Measurements from ENCODE around the gene HNRNPD.
"Not testable (repeated sequence)": the region's sequence is repeated elsewhere in the genome, so short reads cannot be mapped to it uniquely, and the experiment has no call there.

Gene HNRNPD

DNA sequence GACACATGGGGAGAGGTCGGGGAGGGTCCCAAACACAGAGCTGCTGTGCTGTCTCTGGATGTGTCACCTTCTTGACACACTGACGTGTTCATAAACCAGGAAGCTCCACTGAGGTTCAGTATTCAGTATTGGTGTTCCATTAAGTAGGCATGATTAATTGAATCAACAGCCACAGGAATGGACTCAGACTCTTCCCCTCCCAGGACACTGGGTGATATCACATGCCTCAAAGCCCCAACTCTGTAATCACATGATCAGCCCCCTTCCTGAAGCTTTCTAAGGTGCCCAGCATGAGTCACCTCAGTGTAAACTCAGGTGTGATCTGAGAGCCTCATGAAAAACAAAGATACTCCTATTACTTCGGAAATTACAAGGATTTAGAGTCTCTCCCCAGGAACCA, 21.1 kb upstream of the HNRNPD start (continued):
- TF ChIP-seq, protein P1, sequence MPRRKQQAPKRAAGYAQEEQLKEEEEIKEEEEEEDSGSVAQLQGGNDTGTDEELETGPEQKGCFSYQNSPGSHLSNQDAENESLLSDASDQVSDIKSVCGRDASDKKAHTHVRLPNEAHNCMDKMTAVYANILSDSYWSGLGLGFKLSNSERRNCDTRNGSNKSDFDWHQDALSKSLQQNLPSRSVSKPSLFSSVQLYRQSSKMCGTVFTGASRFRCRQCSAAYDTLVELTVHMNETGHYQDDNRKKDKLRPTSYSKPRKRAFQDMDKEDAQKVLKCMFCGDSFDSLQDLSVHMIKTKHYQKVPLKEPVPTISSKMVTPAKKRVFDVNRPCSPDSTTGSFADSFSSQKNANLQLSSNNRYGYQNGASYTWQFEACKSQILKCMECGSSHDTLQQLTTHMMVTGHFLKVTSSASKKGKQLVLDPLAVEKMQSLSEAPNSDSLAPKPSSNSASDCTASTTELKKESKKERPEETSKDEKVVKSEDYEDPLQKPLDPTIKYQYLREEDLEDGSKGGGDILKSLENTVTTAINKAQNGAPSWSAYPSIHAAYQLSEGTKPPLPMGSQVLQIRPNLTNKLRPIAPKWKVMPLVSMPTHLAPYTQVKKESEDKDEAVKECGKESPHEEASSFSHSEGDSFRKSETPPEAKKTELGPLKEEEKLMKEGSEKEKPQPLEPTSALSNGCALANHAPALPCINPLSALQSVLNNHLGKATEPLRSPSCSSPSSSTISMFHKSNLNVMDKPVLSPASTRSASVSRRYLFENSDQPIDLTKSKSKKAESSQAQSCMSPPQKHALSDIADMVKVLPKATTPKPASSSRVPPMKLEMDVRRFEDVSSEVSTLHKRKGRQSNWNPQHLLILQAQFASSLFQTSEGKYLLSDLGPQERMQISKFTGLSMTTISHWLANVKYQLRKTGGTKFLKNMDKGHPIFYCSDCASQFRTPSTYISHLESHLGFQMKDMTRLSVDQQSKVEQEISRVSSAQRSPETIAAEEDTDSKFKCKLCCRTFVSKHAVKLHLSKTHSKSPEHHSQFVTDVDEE (CRISPR knock-in tag; IDR thresholded peaks at IDR 0.05), result no peak
- TF ChIP-seq ZFP3 (CRISPR knock-in tag; IDR thresholded peaks at IDR 0.05), result no peak
- TF ChIP-seq BACH2 (CRISPR knock-in tag; IDR thresholded peaks at IDR 0.05; ENCODE audit: borderline replicate concordance), result no peak
- TF ChIP-seq ZFP30 (CRISPR knock-in tag; IDR thresholded peaks at IDR 0.05), result no peak
- TF ChIP-seq ZC3H10 (CRISPR knock-in tag; IDR thresholded peaks at IDR 0.05), result no peak
- TF ChIP-seq ESRRG (CRISPR knock-in tag; IDR thresholded peaks at IDR 0.05), result no peak
- TF ChIP-seq, protein P2, sequence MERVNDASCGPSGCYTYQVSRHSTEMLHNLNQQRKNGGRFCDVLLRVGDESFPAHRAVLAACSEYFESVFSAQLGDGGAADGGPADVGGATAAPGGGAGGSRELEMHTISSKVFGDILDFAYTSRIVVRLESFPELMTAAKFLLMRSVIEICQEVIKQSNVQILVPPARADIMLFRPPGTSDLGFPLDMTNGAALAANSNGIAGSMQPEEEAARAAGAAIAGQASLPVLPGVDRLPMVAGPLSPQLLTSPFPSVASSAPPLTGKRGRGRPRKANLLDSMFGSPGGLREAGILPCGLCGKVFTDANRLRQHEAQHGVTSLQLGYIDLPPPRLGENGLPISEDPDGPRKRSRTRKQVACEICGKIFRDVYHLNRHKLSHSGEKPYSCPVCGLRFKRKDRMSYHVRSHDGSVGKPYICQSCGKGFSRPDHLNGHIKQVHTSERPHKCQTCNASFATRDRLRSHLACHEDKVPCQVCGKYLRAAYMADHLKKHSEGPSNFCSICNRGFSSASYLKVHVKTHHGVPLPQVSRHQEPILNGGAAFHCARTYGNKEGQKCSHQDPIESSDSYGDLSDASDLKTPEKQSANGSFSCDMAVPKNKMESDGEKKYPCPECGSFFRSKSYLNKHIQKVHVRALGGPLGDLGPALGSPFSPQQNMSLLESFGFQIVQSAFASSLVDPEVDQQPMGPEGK (CRISPR knock-in tag; IDR thresholded peaks at IDR 0.05; ENCODE audit: borderline replicate concordance), result no peak

GRCh38 chr4:82390061-82390460, 16.3 kb upstream of the HNRNPD start:
- ATAC-seq, result not testable (repeated sequence)

DNA sequence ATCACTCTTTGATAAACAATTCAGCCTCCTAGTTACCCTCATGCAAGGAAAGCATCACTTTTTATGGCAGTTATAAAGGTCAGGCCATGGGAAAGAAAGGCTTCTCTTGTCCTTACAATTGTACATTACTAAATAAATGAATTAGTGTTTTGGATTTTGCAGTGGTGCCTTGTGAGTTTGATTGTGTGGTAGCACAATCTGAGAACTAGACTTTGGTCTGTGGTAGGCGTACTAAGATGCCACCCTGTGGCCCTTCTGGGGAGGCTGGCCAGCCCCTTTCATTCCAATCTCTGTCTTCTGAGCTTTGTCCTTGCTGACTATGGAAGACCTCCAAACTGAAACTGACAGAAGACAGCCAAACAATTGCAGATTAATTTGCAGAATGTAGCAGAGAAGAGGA, 14.6 kb upstream of the HNRNPD start:
- TF ChIP-seq ZFP30 (CRISPR knock-in tag; IDR thresholded peaks at IDR 0.05) (no peak), CREB5 (CRISPR knock-in tag; IDR thresholded peaks at IDR 0.05; ENCODE audit: low read depth) (no peak), POU6F1 (CRISPR knock-in tag; IDR thresholded peaks at IDR 0.05; ENCODE audit: borderline replicate concordance, low read depth) (no peak), ESRRG (CRISPR knock-in tag; IDR thresholded peaks at IDR 0.05) (no peak), TOX (CRISPR knock-in tag; IDR thresholded peaks at IDR 0.05; ENCODE audit: borderline replicate concordance) (no peak), CSRNP3 (CRISPR knock-in tag; IDR thresholded peaks at IDR 0.05) (no peak), RARB (CRISPR knock-in tag; IDR thresholded peaks at IDR 0.05) (no peak), PPARA (CRISPR knock-in tag; IDR thresholded peaks at IDR 0.05; ENCODE audit: borderline replicate concordance) (no peak), ZNF8 (CRISPR knock-in tag; IDR thresholded peaks at IDR 0.05) (no peak), SNAI2 (CRISPR knock-in tag; IDR thresholded peaks at IDR 0.05) (no peak), ARNTL (CRISPR knock-in tag; IDR thresholded peaks at IDR 0.05; ENCODE audit: borderline replicate concordance, low read depth) (no peak), ZNF70 (CRISPR knock-in tag; IDR thresholded peaks at IDR 0.05) (no peak)
- TF ChIP-seq, protein P2 (CRISPR knock-in tag; IDR thresholded peaks at IDR 0.05; ENCODE audit: borderline replicate concordance), result no peak
- peak; percentile 62 for ATAC-seq

- not testable (repeated sequence) for ATAC-seq
Observed at GRCh38 chr4:82386312-82386711, 12.5 kb upstream of the HNRNPD start.

All from SK-N-SH treated with all-trans-retinoic acid at 6 μM for 48 hours (cell line).